Skin of body (tissue), 2 donors: Measurements from ENCODE around the gene SMARCC2. TPM values are rescaled to one million over a fixed set of nuclear protein-coding genes. Genes with fewer than 3 reads are reported as not detected.
"Not testable (repeated sequence)": the region's sequence is repeated elsewhere in the genome, so short reads cannot be mapped to it uniquely, and the experiment has no call there.

ENCODE experiments used
- DNase-seq: peaks from one replicate; lab custom pipeline; 2025; lab: John Stamatoyannopoulos, UW
- total RNA-seq: library from RNA; depleted of rRNA; stranded (reverse); fragments of >200 nt; gene quantifications from one replicate; pipeline ENCODE4 v1.2.3, GENCODE V29; 2014

SMARCC2 gene
- total RNA-seq, 1 donor from 2014 or later: 58.4 TPM

- no peak for DNase-seq
These were observed 62.5 kb downstream of the SMARCC2 start for GRCh38 chr12:56126732-56127239.

GRCh38 chr12:56124133-56124532 is 65.2 kb downstream of the SMARCC2 start:
- no peak for DNase-seq

GRCh38 chr12:56122637-56123036 is 66.6 kb downstream of the SMARCC2 start:
- DNase-seq: no peak

- DNase-seq: no peak
These were observed 67.9 kb downstream of the SMARCC2 start for GRCh38 chr12:56121204-56121870.

- DNase-seq: no peak
These were observed 69.0 kb downstream of the SMARCC2 start for GRCh38 chr12:56120158-56120846.

- peak; percentile 91 for DNase-seq
These were observed 69.9 kb downstream of the SMARCC2 start for GRCh38 chr12:56119361-56119796.

- no peak for DNase-seq
These were observed 70.5 kb downstream of the SMARCC2 start for GRCh38 chr12:56118688-56119357.

GRCh38 chr12:56117778-56118687 is 71.2 kb downstream of the SMARCC2 start, which contains the start of gene ZC3H10:
Gene ZC3H10 (plus strand): TSS chr12:56118266. CDS start chr12:56120563, 2,297 bp downstream.
- DNase-seq: peak; percentile 99

- not testable (repeated sequence) for DNase-seq
These were observed 72.1 kb downstream of the SMARCC2 start for GRCh38 chr12:56117082-56117706.

GRCh38 chr12:56116267-56117081 is 72.8 kb downstream of the SMARCC2 start, which contains the start of gene RPL41:
Gene RPL41 (plus strand): TSS chr12:56116633.
- peak; percentile 96 for DNase-seq

- peak; percentile 22 for DNase-seq
These were observed 74.0 kb downstream of the SMARCC2 start for GRCh38 chr12:56115329-56115728.

- DNase-seq: no peak
These were observed 75.2 kb downstream of the SMARCC2 start for GRCh38 chr12:56114084-56114483.

Other genes with a start within 250 kb of the SMARCC2 start
- gene PMEL, start 223.4 kb downstream of the SMARCC2 start, total RNA-seq: 19.8 TPM
- 25.7 TPM for gene CDK2, start 222.7 kb downstream of the SMARCC2 start, total RNA-seq
- 51.4 TPM for gene RAB5B, start 215.4 kb downstream of the SMARCC2 start, total RNA-seq
- 6.8 TPM for gene SUOX, start 192.2 kb downstream of the SMARCC2 start, total RNA-seq
- 2.0 TPM for gene IKZF4, start 168.4 kb downstream of the SMARCC2 start, total RNA-seq
- 200 TPM for gene RPS26, start 147.6 kb downstream of the SMARCC2 start, total RNA-seq
- 69.5 TPM for gene ERBB3, start 109.3 kb downstream of the SMARCC2 start, total RNA-seq
- gene PA2G4, start 84.9 kb downstream of the SMARCC2 start, total RNA-seq: 88.2 TPM
- gene RPL41, start 72.8 kb downstream of the SMARCC2 start, total RNA-seq: 2,112 TPM
- gene ZC3H10, start 71.2 kb downstream of the SMARCC2 start, total RNA-seq: 3.0 TPM
- gene ESYT1, start 61.2 kb downstream of the SMARCC2 start, total RNA-seq: 71.6 TPM
- 78.8 TPM for gene MYL6B, start 36.9 kb downstream of the SMARCC2 start, total RNA-seq
- gene MYL6, start 31.1 kb downstream of the SMARCC2 start, total RNA-seq: 1,018 TPM
- 36.2 TPM for gene RNF41, start 32.4 kb upstream of the SMARCC2 start, total RNA-seq
- gene NABP2, start 34.9 kb upstream of the SMARCC2 start, total RNA-seq: 7.5 TPM
- gene SLC39A5, start 40.6 kb upstream of the SMARCC2 start, total RNA-seq: not detected
- gene ANKRD52, start 68.9 kb upstream of the SMARCC2 start, total RNA-seq: 11.0 TPM
- gene COQ10A, start 77.5 kb upstream of the SMARCC2 start, total RNA-seq: 7.1 TPM
- 118 TPM for gene CS, start 110.8 kb upstream of the SMARCC2 start, total RNA-seq
- gene CNPY2, start 126.5 kb upstream of the SMARCC2 start, total RNA-seq: 30.4 TPM
- gene PAN2, start 144.5 kb upstream of the SMARCC2 start, total RNA-seq: 43.7 TPM
- 0.20 TPM for gene IL23A, start 149.4 kb upstream of the SMARCC2 start, total RNA-seq
- 125 TPM for gene STAT2, start 170.6 kb upstream of the SMARCC2 start, total RNA-seq
- not detected for gene APOF, start 173.4 kb upstream of the SMARCC2 start, total RNA-seq